ENCODE measurements around the gene CLK1.

DNA sequence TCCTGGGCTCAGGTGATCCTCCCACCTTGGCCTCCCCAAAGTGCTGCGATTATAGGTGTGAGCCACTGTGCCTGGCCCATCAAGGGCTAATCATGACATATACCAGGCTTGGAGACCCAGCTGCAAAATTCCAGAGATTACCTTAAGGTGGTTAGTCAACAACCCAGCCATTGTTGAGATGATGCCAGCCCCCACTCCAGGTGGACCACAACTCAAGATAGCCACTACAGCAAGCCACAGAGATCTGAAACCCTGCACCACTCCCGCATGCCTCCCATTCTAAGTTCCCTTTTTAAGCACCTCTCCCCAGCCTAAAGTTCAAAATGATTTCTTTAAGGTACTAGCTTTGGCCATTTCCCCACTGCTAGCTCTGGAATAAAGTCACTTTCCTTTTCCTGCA is 4.6 kb upstream of the CLK1 start:
- TF ChIP-seq SP1 (CRISPR knock-in tag; IDR thresholded peaks at IDR 0.05) (no peak), ZNF561 (CRISPR knock-in tag; conservative IDR thresholded peaks at IDR 0.05) (no peak), ZNF511 (CRISPR knock-in tag; IDR thresholded peaks at IDR 0.05) (no peak), CCAR2 (IDR thresholded peaks at IDR 0.05; ENCODE audit: low read depth, low read length) (no peak), ZNF384 (IDR thresholded peaks at IDR 0.05; ENCODE audit: low read depth, low read length) (no peak), PHTF2 (CRISPR knock-in tag; IDR thresholded peaks at IDR 0.05) (no peak), POLR2AphosphoS5 (IDR thresholded peaks at IDR 0.05; ENCODE audit: control insufficient read depth, insufficient read depth, low read depth, low read length) (no peak), PML (IDR thresholded peaks at IDR 0.05; ENCODE audit: low read length) (no peak)

Measured in K562 (cell line).